GM21825 (cell line): Measurements from ENCODE around the gene DMD.
"Not testable (repeated sequence)": the region's sequence is repeated elsewhere in the genome, so short reads cannot be mapped to it uniquely, and the experiment has no call there.

Source experiments
- ATAC-seq: cut with Tn5 transposase; IDR thresholded peaks from one replicate; pipeline ENCODE4 v1.9.1; 2021; ENCODE audit warnings: mild to moderate bottlenecking, moderate library complexity; ENCODE audit not compliant: unreplicated experiment

The DMD gene

DNA sequence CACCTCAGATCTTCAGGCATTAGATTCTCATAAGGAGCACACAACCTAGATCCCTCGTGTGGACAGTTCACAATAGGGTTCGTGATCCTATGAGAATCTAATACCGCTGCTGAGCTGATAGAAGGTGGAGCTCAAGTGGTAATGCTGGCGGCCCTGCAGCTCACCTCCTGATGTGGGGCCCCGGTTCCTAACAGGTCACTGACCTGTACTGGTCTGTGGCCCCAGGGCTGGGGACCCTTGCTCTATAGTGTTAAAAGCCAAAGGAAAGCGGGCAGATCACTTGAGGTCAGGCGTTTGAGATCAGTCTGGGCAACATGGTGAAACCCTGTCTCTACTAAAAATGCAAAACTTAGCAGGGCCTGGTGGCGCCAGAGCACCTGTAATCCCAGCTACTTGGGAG, 1092.5 kb downstream of the DMD start:
- ATAC-seq: no peak

DNA sequence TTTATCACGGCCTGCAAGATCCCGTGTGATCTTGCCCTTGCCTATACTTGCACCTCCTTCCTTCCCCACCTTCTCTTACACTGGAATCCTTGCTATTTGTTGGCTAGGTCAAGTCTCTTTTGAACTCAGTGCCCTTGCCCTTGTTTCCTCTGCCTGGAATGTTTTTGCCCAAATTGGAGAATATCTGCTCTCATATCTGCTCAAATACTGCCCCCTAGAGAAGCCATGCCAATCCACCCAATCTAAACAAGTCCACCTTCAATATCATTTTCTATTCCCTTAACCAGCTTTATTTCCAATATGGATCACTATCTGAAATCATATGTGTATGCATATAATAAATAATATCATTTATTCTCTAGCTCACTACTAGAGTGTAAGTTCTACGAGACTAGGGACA, 1095.3 kb downstream of the DMD start:
- ATAC-seq: no peak

GRCh38 chrX:32087663-32088062, 1123.7 kb downstream of the DMD start:
- no peak for ATAC-seq

GRCh38 chrX:32084757-32085156, 1126.6 kb downstream of the DMD start:
- ATAC-seq: no peak

GRCh38 chrX:32048285-32048684, 1163.1 kb downstream of the DMD start:
- no peak for ATAC-seq

DNA sequence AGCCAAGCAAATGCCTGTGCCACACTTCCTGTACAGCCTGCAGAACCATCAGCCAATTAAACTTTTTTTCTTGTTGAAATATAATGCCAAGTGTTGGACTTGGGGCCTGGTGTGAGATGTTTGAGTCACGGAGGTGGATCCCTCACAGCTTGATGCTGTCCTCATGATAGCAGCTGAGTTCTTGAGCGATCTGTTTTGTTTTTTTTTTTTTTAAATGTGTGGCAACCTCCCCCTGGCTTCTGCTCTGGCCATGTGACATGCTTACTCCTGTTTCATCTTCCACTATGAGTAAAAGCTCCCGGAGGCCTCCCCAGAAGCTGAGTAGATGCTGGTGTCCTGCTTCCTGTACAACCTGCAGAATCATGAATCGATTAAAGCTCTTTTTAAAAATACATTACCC, 1166.2 kb downstream of the DMD start:
- ATAC-seq: no peak

GRCh38 chrX:32041181-32041580, 1170.2 kb downstream of the DMD start:
- ATAC-seq: no peak

GRCh38 chrX:32026772-32027171, 1184.6 kb downstream of the DMD start:
- no peak for ATAC-seq

GRCh38 chrX:32024072-32024471, 1187.3 kb downstream of the DMD start:
- no peak for ATAC-seq

GRCh38 chrX:32016195-32016594, 1195.2 kb downstream of the DMD start:
- ATAC-seq: no peak

DNA sequence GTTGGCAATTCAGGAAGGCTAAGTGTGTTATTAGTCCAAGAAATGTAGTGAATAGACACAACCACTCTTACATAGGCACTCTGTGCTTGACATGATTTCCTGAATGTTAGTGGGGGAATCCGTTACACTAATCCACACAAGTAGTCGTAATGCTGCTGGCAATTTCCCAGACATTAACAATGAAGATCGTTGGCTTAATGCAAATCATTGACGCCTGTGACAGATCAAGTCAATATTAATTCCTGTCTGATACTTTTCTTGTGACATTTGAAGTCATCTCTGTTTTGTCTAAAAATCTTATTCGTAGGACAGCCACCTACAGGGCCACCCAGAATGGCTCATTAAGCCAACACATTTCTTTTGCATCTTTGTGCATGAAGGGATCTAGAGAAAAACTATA, 1200.4 kb downstream of the DMD start:
- no peak for ATAC-seq

DNA sequence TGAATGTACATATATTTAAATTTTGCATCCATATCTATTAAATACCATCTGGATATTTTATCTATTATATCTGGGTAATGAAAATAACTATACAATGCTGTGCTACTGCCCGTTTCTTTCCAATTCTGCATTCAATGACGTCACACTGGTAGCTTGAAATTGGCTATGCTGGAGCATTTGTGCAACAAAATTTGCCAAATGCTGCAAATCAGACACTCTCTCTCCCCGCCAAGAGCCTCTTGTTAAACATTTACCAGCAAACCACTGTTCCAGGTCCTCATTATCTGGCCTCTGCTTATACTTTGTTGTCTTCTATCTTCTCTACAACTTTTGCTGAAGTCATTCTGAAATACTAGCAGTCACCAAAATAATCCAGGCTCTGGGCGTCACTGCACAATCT, 1201.1 kb downstream of the DMD start:
- ATAC-seq: no peak

DNA sequence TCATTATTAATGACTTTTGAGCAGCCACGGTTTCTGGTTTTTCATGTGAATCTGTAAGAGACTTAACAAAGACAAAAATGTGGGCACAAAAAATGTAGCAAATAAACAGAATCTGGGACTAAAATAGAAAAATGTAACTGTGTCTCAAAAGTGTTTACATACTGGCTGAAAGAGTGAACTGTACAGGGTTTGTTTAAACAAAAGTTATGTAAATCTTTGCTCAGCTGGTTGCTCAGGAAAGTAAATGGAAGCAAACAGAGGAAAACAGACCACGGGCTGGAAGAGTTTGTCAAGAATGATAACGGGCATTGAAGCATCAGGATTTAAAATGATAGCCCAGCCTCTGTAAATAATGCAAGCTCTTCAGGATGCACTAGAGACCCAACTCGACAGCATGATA, 1217.7 kb downstream of the DMD start:
- no peak for ATAC-seq

GRCh38 chrX:31988975-31989374, 1222.4 kb downstream of the DMD start:
- no peak for ATAC-seq

DNA sequence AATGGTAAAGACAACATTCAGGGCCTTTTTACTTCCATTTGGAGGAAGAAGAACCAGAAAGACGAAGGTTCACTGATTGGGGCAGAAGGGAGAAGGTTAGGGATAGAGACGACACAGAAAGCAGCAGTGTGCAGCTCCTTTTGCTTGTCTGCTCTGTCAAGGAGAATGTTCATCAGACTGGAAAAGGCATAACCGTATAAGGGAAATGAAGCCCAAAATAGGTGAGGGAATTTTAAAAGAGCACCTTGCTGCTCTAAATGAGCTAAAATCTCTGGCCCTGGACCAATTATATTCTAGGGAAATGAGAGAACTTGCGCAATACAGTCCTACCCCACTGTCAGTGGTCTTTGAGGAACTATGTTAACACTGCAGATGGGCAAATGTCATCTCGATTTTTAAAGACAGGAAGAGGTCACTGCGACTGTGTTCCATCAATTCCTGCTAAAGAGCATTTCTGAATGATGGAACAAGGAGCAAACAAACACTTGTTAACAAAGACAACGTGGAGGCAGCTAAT, 1229.7 kb downstream of the DMD start:
- ATAC-seq: no peak

GRCh38 chrX:31969714-31970113, 1241.6 kb downstream of the DMD start:
- no peak for ATAC-seq

DNA sequence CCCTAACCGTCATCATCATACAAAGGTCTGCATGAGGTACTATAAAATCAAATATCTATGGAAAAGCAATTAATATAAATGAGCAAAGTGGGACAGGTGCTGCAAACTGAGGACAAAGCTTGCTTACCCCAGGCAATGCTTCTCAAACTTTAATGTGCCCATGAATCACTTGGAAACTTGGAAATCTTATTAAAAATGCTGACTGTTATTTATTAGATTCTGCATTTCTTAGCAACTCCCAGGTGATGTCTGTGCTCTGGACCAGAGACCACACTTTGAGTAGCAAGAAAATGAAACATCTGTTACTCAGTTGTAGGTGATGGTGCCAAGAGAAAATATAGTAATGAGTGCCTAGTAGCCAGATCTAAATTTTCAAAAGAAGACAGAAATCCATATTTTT, 1249.1 kb downstream of the DMD start:
- no peak for ATAC-seq

DNA sequence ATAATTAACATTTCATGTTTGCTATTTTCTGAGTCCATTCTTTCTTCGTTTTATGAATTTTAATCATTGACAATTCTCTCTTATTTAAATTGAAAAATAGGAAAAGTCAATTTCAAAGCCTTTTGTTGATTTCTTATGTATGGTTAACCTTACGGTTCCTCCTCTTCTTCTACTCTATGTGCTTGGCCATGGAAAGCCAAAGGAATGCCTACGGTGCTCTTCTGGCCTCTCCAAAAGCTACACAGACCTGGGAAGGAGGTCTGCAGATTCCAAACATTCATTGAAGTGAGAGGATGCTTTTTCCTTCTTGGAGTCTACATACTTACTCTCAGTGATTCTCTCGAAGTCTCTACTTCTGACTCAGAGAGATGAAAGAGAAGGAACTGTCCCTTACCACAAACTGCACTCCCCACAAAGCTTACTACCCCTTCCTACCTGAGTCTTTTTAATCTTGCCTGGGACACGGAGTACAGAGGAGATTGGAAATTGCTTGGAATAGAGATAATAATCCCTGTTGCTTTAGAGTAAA, 1276.4 kb downstream of the DMD start:
- ATAC-seq: no peak

- no peak for ATAC-seq
Measured at GRCh38 chrX:31934015-31934414, 1277.3 kb downstream of the DMD start.

DNA sequence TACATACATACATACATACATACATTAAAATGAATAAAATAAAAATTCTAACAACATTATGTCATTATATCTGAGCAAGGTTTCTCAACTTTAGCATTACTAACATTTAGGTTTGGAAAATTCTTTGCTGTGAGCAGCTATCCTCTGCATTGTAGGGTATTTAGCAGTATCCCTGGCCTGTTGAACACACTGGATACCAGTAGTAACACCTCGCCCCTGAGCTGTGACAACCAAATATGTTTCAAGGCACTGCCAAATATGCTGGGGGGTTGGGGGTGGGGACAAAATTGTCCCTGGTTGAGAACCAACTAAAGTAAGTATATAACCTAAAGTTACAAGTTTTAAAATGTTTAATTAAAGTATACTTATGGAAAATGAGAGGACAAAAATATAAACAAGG, 1278.6 kb downstream of the DMD start:
- no peak for ATAC-seq

- ATAC-seq: not testable (repeated sequence)
Measured at GRCh38 chrX:31932320-31932719, 1279.0 kb downstream of the DMD start.

- ATAC-seq: no peak
Measured at GRCh38 chrX:31931225-31931624, 1280.1 kb downstream of the DMD start.

- no peak for ATAC-seq
Measured at GRCh38 chrX:31929366-31929765, 1282.0 kb downstream of the DMD start.
